ENCODE results near the gene ENOX2.
"Not testable (repeated sequence)": the region's sequence is repeated elsewhere in the genome, so short reads cannot be mapped to it uniquely, and the experiment has no call there.

- not testable (repeated sequence) for TF ChIP-seq CTCF (IDR thresholded peaks at IDR 0.05); EP300 (IDR thresholded peaks at IDR 0.05; ENCODE audit: low read depth); POLR2A (IDR thresholded peaks at IDR 0.05)
These were observed 193.8 kb downstream of the ENOX2 start for GRCh38 chrX:130709178-130709577.
